Measurements from ENCODE around the gene RNF169.

DNA sequence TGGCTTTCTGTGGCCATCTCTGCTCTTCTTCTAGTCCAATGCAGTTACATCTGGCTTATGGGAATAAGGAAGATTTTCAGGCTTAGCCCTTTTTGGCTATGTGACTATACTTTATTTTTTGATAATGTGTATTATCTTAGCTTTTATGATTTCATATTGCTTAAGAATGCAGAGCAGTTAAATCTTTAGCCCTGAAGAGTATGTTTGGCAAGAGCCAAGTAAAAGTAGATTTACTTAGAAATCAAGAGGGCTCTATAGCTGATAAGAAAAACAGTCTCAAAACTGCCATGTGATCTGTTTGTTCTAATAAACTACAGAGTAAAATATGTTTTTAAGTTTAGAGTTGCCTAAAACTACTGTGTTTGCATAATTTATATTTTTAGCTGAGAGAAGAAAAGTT is 61.2 kb downstream of the RNF169 start:
- TF ChIP-seq, protein P1, sequence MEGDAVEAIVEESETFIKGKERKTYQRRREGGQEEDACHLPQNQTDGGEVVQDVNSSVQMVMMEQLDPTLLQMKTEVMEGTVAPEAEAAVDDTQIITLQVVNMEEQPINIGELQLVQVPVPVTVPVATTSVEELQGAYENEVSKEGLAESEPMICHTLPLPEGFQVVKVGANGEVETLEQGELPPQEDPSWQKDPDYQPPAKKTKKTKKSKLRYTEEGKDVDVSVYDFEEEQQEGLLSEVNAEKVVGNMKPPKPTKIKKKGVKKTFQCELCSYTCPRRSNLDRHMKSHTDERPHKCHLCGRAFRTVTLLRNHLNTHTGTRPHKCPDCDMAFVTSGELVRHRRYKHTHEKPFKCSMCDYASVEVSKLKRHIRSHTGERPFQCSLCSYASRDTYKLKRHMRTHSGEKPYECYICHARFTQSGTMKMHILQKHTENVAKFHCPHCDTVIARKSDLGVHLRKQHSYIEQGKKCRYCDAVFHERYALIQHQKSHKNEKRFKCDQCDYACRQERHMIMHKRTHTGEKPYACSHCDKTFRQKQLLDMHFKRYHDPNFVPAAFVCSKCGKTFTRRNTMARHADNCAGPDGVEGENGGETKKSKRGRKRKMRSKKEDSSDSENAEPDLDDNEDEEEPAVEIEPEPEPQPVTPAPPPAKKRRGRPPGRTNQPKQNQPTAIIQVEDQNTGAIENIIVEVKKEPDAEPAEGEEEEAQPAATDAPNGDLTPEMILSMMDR (IDR thresholded peaks at IDR 0.05) = no peak
- no peak for TF ChIP-seq POLR2A (IDR thresholded peaks at IDR 0.05)
- no peak for TF ChIP-seq EP300 (IDR thresholded peaks at IDR 0.05)
- no peak for TF ChIP-seq POLR2AphosphoS5 (IDR thresholded peaks at IDR 0.05)
